Calu3 (cell line): ENCODE data around the gene RALGPS1. TPM values are rescaled to one million over a fixed set of nuclear protein-coding genes. Genes with fewer than 3 reads are reported as not detected.
"Not testable (repeated sequence)": the region's sequence is repeated elsewhere in the genome, so short reads cannot be mapped to it uniquely, and the experiment has no call there.

Experiments
- BruUV-seq: library from RNA; stranded (reverse); fragments of 400-500 nt; replicated peaks from 2 replicates; lab custom pipeline; 2021; lab: Mats Ljungman, UMichigan
- CTCF ChIA-PET: fragments of 300-600 bp; sonication (Branson Sonifier 250); formaldehyde crosslinking; loops from one replicate; lab custom pipeline; 2022; ENCODE audit warnings: antibody characterized with exemption; lab: Charles Lee
- DNase-seq: peaks from one replicate; pipeline ENCODE4 v3.0.0; 2022
- H3K27ac Mint-ChIP-seq: one replicate; pipeline ENCODE4 v1.8.0; 2022; ENCODE audit warnings: mixed read lengths; ENCODE audit not compliant: unreplicated experiment
- H3K27me3 Mint-ChIP-seq: one replicate; pipeline ENCODE4 v1.8.0; 2022; ENCODE audit warnings: mixed read lengths; ENCODE audit not compliant: unreplicated experiment
- H3K36me3 Mint-ChIP-seq: one replicate; pipeline ENCODE4 v1.8.0; 2022; ENCODE audit warnings: mild to moderate bottlenecking, moderate library complexity, mixed read lengths; ENCODE audit not compliant: insufficient read depth, unreplicated experiment
- H3K4me1 Mint-ChIP-seq: one replicate; pipeline ENCODE4 v1.8.0; 2022; ENCODE audit warnings: mild to moderate bottlenecking, low read depth, mixed read lengths; ENCODE audit not compliant: unreplicated experiment
- H3K4me3 Mint-ChIP-seq: one replicate; pipeline ENCODE4 v1.8.0; 2022; ENCODE audit warnings: mild to moderate bottlenecking, low read depth, moderate library complexity, mixed read lengths; ENCODE audit not compliant: unreplicated experiment
- H3K9me3 Mint-ChIP-seq: one replicate; pipeline ENCODE4 v1.8.0; 2022; ENCODE audit warnings: low read depth, mixed read lengths; ENCODE audit not compliant: unreplicated experiment
- intact Hi-C: fragments of 100-400 bp; cut with micrococcal nuclease; formaldehyde crosslinking; loops from one replicate; pipeline ENCODE4 v1.10.0; 2022; ENCODE audit not compliant: unreplicated experiment
- total RNA-seq: library from RNA; stranded (reverse); gene quantifications from 2 replicates; pipeline ENCODE4 v1.2.3, GENCODE V29; 2022
- TF ChIP-seq, protein P1 (sequence below): fragments of 200-600 bp; IDR thresholded peaks from one replicate; pipeline ENCODE4 v1.8.0; 2022; ENCODE audit warnings: antibody characterized with exemption; ENCODE audit not compliant: unreplicated experiment

Gene RALGPS1
- total RNA-seq, 1 experiment from 2014 or later, result 8.3 TPM

DNA sequence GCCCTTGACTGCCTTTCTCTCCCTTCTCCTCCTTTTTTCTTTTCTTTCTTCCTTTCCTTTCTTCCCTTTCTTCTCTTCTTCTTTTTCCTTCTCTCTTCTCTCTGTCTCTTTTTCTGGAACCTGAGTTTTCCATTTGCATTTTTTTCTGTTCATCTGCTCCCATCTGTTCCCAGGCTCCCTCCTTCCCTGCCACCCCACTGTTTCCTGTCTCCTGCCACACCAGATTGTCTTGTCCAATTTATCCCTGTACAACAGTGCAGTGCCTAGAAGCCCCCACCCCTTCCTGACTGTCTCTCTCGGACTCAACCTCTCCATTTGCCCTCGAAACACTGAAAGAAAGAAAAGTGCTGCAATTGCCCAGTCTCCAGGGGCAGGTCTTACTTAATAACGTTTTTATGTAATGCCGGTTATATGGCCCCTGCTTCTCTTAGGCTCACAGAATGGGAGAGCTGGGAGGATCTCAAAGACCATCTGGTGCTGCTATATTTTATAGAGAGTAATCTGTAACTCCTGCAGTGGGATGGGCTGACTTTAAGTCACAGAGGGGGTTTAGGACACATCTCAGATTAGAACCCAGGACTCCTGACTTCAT lies 101.4 kb downstream of the RALGPS1 start:
- BruUV-seq, result no TSS peak
- Mint-ChIP-seq H3K4me3 (no peak overlapping the region), H3K27me3 (peaks cover 8% of the 10 kb centered on the region), H3K27ac (no peak overlapping the region), H3K4me1 (no peaks in the 10 kb centered on the region), H3K9me3 (no peaks in the 10 kb centered on the region), H3K36me3 (no peaks in the 10 kb centered on the region)
- intact Hi-C loops, result no loop called here
- TF ChIP-seq, protein P1, sequence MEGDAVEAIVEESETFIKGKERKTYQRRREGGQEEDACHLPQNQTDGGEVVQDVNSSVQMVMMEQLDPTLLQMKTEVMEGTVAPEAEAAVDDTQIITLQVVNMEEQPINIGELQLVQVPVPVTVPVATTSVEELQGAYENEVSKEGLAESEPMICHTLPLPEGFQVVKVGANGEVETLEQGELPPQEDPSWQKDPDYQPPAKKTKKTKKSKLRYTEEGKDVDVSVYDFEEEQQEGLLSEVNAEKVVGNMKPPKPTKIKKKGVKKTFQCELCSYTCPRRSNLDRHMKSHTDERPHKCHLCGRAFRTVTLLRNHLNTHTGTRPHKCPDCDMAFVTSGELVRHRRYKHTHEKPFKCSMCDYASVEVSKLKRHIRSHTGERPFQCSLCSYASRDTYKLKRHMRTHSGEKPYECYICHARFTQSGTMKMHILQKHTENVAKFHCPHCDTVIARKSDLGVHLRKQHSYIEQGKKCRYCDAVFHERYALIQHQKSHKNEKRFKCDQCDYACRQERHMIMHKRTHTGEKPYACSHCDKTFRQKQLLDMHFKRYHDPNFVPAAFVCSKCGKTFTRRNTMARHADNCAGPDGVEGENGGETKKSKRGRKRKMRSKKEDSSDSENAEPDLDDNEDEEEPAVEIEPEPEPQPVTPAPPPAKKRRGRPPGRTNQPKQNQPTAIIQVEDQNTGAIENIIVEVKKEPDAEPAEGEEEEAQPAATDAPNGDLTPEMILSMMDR, result no peak
- CTCF ChIA-PET, result no interaction called here
- DNase-seq, result no peak

DNA sequence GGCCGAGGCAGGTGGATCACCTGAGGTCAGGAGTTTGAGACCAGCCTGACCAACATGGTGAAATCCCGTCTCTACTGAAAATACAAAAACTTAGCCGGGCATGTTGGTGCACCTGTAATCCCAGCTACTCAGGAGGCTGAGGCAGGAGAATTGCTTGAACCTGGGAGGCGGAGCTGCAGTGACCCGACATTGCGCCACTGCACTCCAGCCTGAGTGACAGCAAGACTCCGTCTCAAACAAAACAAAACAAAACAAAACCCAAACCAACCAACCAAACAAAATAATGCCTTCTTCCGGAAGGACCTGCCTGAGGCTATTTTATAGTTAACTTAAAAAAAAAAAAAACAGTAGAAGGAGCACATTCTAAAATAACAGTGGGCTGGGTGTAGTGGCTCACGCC lies 103.4 kb downstream of the RALGPS1 start:
- CTCF ChIA-PET, result interaction anchor here (0.6 kb wide), 1 partner anchor 29 kb away, joined by 3 read pairs; no protein-coding TSS in a partner anchor
- H3K27me3 Mint-ChIP-seq, intact Hi-C loops: not testable (repeated sequence)

DNA sequence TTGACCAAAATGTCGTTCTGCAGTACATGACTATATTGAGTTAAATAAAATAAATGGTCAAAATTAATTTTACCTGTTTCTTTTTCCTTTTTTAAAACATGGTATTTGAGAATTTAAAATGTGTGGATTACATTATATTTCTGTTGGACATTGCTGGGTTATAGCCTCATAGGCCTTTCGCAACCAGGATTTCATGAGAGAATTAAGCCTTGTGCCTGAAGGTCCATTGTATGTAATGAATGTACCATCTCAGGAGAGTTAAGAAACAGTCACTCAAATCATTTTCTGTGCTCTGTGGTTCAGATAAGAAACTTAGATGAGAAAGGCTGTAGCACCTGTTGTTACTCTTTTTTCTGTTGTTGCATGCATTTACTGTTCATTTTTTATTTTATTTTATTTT lies 104.4 kb downstream of the RALGPS1 start:
- BruUV-seq, result no TSS peak
- Mint-ChIP-seq H3K27ac (no peak overlapping the region), H3K27me3 (no peaks in the 10 kb centered on the region), H3K9me3 (no peaks in the 10 kb centered on the region), H3K4me1 (peaks cover 9% of the 10 kb centered on the region), H3K36me3 (no peaks in the 10 kb centered on the region), H3K4me3 (no peak overlapping the region)
- CTCF ChIA-PET, result no interaction called here
- TF ChIP-seq, protein P1, result no peak
- no peak for DNase-seq
- intact Hi-C loops, result no loop called here

More for the DNA sequence above, 103.4 kb downstream of the RALGPS1 start:
- H3K27ac Mint-ChIP-seq, H3K4me3 Mint-ChIP-seq, DNase-seq, BruUV-seq, H3K36me3 Mint-ChIP-seq, H3K9me3 Mint-ChIP-seq, H3K4me1 Mint-ChIP-seq: not testable (repeated sequence)

DNA sequence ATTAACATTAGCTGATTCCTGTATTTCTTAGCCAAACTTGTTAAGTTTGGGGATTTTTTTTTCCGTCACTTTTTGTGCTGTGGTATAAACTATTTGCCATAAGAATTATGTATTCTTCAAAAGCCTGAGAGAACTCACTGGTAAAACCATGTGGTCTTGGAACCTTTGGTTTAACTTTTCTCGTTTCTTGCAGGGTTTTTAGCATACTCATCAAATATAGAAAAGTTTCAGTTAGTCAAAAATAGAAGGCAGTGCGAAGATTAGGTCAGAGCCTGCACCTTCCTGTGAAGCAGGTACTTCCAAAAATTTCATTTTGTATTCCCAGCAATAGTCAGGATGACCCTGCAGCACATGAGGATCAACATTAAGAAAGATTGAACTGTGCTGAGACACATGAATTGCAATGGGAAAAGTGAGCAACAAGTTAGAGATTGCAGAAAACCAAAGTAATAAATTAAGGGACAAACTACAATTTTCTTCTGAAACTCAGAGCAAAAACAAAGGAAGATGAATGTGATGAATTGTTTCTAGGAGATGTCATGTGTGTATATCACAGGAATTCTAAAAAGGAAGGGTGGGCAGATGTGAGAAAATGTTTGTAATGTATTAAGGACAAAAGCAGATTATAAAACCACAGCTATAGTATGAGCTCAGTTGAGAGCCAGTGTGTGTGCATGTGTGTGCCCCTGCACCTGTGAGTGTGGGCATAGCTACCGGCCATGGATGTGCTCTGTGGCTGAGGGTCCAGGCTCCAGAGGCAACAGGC lies 105.6 kb downstream of the RALGPS1 start:
- Mint-ChIP-seq H3K36me3 (no peaks in the 10 kb centered on the region), H3K4me3 (no peak overlapping the region), H3K9me3 (no peaks in the 10 kb centered on the region), H3K27me3 (no peaks in the 10 kb centered on the region), H3K4me1 (peaks cover 21% of the 10 kb centered on the region), H3K27ac (no peak overlapping the region)
- TF ChIP-seq, protein P1, result no peak
- no TSS peak for BruUV-seq
- intact Hi-C loops, result no loop called here
- CTCF ChIA-PET, result no interaction called here
- no peak for DNase-seq

DNA sequence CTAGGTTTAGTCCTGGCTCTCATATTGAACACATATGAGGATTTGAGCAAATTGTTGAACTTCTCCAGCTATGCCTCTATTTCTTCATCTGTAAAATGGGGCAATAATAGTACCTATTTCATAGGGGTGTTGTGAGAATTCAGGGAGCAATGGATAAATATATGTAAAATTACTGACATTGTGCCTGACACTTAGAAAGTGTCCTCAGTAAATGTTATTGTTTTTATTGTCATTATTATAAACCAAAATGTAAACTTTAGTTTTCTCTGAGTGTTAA lies 106.2 kb downstream of the RALGPS1 start:
- H3K4me3 Mint-ChIP-seq, result no peak overlapping the region
- no peaks in the 10 kb centered on the region for H3K36me3 Mint-ChIP-seq
- BruUV-seq, result no TSS peak
- no peaks in the 10 kb centered on the region for H3K27me3 Mint-ChIP-seq
- TF ChIP-seq, protein P1, result no peak
- DNase-seq, result no peak
- no peak overlapping the region for H3K27ac Mint-ChIP-seq
- no peaks in the 10 kb centered on the region for H3K9me3 Mint-ChIP-seq
- H3K4me1 Mint-ChIP-seq, result peaks cover 21% of the 10 kb centered on the region
- CTCF ChIA-PET, result no interaction called here
- intact Hi-C loops, result no loop called here
